ENCODE results near the gene IKBKG.
"Not testable (repeated sequence)": the region's sequence is repeated elsewhere in the genome, so short reads cannot be mapped to it uniquely, and the experiment has no call there.

IKBKG gene, protein sequence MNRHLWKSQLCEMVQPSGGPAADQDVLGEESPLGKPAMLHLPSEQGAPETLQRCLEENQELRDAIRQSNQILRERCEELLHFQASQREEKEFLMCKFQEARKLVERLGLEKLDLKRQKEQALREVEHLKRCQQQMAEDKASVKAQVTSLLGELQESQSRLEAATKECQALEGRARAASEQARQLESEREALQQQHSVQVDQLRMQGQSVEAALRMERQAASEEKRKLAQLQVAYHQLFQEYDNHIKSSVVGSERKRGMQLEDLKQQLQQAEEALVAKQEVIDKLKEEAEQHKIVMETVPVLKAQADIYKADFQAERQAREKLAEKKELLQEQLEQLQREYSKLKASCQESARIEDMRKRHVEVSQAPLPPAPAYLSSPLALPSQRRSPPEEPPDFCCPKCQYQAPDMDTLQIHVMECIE

DNA sequence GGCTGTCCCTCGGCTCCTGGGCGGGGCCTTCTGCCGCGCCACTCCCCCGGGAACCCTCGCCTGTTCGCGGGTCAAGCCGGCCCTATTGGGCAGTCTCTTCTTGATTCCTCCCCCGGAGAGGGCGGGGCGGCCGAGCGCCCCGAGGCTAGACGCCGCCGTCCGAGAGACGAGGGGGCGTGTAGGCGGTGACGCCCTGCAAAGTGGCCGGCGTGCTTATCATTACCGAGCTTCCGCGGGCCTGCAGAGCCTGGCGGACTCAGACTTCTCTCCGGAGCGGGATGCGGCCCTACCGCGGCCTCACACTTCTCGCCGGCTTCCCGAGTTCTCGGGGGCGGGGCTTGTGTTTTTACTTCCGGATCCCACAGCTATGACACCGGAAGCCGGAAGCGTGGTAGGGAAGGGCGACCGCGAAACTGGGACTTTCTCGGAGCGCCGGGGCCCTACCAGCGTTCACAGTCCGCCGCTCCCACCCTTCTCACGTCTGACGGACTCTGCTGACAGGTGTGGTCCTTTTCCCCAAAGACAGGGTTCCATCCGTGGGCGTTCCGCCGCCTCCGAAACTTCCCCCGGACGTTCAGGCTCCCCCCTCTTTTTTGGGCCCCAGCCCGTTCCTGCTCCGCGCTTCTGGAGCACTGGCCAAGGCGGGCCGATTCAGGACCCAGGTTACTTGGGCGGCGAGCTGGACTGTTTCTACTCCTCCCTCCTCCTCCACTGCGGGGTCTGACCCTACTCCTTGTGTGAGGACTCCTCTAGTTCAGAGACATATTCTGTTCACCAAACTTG, at the start of gene IKBKG:
Gene IKBKG (plus strand): TSS at position 376 of the 783 bp plus-strand sequence. CDS start 4,383 bp downstream, outside the sequence.
- peak; percentile 86 for DNase-seq

DNA sequence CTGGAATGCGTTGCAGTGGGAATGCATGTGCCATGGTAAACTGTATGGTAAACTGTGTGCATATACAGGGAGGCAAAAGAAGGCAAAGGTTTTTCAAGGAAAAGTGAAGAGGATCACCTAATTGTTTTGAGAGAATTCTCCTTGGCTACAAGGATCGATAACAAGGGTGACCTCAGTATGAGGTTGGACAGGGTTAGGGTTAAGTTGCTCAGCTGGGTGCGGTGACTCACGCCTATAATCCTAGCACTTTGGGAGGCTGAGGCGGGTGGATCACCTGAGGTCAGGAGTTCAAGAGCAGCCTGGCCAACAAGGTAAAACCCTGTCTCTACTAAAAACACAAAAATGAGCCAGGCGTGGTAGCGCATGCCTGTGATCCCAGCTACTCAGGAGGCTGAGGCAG, 46.0 kb upstream of the IKBKG start:
- DNase-seq = not testable (repeated sequence)

DNA sequence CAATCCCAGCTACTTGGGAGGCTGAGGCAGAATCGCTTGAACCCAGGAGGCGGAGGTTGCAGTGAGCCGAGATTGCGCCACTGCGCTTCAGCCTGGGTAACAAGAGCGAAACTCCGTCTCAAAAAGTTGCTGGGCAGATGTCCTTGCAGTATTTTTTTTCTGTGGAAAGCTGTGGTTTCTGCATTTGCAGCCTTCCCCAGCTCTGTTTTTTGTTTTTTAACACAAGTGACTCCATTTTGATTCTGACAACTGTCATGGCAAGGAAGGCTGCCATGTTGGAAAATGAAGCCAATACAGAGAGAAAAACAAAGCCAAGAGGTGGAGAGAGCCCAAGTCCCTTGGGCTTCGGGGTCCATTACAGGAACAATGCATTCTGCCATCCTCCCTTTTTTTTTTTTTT, 45.3 kb upstream of the IKBKG start:
- DNase-seq = no peak

DNA sequence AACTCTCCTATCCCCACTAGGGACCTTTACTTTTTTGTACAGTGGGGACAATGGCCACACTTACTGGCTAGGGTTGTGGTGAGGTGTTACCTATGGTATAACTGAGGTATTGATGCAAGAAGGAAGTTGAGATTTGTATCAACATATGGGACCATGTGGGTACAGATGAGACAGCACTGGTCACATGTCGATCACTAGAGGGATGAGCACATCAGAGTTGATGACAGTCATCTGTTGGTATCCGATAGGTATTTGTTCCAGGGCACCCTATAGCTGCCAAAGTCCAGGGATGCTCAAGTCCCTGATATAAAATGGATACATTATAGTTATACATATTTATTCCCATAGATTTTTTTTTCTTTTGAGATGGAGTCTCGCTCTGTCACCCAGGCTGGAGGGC, 44.4 kb upstream of the IKBKG start:
- no peak for DNase-seq

DNA sequence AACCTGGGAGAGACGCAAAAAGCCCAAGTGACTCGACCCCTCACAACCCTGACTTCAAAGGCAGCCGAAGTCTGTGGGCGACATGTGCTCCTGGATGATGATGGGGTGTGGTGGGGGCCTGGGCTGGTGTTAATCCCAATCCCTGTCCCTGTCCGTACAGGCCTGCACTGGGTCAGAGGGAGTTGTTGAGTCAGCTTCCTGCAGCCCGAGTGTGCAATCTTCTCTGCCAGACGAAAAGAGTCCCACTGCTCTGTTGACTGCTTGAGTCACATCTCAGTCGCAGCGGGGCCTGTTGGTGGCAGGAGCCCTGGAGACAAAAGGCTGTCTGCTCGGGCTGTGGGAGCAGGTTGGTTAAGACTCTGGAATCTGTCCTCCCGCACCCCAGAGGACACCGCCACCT, 41.7 kb upstream of the IKBKG start:
- no peak for DNase-seq

DNA sequence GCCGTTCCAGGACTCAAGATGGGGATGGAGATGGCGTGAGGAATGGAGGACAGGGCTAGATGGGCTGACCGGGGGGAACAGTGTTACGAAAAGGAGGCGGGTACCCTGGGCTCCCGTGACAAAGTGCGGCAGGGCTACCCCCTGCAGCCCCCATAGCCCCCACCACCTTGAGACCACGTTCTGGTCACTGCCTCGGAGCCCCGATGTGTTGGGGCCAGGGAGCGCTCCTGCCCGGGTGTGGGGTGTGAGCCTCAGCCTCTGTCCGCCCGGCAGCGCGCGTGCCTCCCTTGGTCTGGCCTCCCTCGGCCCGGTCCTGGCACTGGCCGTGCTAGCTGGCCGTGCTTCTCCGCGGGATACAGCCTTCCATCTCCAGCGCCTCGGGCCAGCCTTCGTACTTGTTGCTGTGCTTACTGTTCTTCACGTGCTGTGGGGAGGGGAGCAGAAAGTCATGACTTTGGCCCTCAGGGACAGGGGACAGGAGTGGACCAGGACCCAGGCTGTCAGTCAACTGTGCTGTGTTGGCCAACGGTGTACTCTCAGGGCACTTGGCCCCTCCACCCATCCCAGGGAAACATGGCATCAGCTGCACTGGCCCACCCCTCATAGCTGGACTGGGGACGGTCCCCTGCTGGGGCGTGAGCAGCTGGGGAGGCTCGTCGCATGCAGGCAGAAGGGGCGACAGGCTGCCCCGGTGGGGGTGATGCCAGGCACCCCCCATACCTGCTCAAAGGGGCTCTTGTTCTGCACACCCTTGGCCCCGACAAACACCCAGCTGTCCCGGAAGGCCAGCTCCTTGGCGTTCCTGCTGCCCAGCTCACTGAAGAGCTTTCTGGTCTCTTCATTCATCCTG, 40.7 kb upstream of the IKBKG start:
- DNase-seq = no peak

DNA sequence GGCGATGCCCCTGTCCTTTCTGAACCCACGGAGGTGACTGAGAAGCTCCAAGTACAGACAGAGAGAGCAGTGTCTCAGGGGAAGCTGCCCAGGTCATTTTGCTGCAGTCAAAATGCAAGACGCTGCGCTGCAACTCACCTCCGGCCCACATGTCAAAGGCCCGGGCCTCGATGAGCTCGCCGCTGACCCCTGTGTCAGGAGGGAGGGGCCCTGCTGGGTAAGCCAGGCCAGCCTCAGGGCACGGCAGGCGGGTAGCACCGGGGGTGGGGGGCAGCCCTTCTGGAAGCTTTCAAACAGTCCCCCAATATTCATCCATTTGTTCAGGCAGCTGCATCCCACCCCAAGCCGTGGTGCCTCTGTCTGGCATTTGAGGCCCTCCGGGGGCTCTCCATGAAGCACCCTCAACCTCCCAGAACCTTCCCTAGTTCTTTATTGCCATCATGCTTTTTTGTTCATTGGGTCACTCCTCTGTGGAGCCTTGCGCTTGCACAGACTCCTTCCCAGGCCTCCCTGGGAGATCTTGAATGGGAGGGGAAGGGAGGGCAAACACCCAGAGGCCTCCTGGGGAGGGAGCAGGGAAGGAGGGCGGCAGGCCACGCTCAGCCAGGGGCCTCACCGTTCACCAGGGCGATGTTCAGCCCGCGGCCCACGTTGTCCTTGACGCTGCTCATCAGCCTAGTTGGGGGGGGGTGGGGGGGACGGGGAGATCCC, 39.6 kb upstream of the IKBKG start:
- DNase-seq = no peak

DNA sequence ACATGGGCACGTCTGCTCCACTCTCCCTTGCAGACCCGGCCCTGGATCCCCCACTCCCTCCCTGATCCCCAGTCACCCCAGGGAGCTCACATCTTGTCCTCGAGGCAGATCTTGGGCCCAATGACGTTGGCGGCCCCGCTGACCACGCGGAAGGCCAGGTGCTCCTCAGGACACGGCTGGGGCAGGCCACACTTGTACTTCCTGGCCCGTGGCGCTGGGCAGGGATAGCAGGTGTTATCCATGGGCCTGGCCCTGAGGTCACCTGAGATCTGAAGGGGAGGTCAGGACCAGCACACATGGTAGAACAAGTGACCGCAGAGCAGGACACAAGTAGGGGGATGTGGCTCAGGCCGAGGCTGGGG, 39.1 kb upstream of the IKBKG start:
- DNase-seq = no peak

DNA sequence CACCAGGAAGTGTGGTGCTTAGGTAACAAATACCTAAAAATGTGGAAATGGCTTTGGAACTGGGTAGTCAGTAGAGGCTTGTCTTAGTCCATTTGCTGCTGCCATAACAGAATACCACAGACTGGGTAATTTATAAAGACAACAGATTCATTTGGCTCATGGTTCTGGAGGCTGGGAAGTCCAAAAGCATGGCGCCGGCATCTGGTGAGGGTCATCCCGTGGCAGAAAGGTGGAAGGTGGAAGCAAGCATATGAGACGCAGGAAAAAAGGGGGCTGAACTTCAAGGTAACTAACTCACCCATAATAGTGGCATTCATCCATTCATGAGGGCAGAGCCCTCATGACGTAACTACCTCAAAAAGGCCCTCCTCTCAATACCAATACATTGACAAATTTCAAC, 38.0 kb upstream of the IKBKG start:
- DNase-seq = no peak

DNA sequence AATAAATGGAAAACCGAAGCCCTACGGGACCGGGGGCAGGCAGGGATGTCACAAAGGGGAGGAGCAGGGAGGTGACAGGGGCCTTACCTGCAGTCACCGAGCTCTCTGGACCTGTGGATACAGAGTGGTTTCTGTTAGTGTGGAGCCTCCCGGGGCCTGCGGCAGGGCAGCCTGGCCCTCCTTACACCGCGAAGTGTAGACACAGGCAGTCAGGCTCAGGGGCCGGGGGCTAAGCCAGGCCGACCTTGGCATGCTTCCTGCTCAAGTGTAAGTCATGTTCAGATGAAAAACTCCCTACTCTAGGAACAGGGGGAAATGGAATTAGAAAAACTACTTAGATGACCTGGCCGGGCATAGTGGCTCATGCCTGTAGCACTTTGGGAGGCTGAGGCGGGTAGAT, 35.7 kb upstream of the IKBKG start:
- DNase-seq = no peak

DNA sequence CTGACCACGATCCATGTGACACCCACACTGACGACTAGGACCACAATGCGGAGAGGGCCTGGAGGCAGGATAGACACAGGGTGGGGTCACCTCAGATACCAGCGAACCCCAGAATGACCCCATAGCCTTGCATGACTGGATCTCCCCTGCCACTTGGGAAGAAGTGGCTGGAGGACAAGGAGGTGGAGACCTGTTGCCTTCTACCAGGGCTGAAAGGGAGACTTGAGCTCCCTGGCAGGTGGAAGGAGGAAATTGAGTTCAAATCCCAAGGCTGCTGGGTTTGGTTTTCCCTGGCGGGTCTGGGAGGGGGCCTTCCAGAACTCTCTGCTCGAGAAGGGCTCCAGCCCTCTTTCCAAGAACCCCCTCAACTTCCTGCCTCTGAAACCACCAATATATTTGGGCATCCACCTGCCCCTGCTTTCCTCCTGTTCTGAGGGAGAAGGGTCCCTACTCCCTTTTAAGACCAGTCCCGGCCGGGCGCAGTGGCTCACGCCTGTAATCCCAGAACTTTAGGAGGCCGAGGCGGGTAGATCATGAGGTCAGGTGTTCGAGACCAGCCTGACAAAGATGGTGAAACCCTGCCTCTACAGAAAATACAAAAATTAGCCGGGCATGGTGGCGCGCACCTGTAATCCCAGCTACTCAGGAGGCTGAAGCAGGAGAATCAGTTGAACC, 34.4 kb upstream of the IKBKG start:
- no peak for DNase-seq

DNA sequence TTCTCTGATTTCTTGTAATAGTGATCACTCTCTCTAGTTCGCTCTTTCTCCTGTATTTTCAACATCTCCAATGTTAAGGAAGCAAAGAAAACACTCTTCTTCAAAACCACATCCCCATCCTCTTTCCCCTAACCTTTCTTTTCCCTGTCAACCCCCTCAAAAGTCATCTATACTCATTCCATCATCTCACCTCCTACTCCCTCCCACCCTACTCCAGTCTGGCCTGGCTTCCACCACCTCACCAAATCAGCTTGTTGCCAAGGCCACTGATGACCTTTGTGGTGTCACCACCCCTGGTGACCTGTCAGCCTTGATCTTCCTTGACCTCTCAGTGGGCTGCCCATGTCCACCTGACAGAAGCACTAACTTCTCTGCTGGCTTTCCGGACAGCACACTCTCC, 33.7 kb upstream of the IKBKG start:
- DNase-seq = no peak

DNA sequence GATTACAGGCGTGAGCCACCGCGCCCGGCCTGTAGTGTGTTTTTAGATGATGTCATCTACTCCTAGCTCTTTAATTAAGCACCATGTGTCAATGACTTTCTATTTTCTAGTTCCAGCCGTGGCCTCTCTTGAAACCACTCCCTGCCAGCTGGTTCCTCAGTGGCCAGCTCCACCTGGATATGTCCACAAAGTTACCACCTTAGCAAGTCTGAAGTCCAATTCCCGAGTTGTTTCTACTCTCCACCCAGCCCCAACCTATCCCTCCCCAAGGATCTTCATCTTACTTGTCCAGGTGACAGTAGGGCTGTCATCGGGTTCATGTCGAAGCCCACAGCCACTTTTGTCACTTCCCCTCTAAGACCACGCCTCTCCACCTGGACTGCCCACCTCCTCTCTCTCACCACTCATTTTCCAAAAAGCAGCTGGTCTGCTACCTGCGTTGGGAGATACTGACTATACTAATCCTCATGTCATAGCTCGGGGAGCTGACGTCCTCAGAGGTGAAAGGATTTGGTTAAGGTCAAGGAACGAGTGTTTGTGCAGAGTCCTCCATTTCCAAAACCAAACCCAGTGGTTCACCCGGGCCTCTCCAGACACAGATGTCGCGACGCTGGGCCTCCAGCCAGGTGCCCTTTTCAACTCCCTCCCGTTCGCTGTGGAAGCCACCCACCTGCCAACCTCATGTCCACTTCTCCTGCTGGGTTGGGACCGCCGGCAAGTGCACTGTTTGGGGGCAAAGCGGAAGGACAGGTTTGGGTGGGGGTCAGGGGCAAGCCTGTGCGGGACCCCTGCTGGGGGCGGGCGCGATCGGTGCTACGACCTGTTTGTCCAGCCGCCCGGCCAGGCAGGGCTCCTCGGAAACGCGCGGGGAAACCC, 32.1 kb upstream of the IKBKG start:
- DNase-seq = no peak

DNA sequence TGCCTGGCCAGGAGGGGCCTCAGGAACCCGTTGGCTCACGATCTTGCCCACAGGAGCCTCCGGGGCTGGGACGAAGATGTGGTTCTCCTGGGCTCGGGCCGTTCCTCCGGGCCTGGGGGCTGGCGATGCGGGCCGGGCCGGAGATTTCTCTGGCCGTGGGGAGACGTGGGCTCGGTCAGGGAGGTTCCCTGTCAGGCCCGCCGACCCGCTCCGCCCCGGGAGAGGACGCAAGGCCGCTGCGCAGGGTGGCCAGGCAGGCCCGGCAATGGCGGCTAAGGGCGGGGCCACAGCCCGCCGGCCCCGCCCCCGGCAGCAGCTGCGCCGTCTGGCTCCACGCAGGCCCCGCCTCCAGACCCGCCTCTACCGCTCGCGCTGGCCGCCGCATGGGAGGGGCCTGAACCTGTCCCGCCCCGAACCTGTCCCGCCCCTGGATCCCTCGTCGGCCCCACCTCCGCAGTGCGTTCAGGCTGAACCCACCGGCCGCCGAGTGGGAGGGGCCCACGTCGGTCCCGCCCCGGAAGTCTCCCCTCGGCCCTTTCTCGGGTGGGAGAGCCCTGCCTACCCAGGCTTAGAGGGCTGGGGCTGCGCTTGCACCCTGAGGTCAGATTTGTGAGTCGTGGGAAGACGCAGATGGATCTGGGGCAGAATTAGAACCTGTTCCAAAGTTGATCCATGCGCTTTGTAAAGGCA, 31.3 kb upstream of the IKBKG start, which contains the start of gene FAM3A:
Gene FAM3A (minus strand): TSS at position 267 of the 690 bp plus-strand sequence. CDS start 460 bp downstream, outside the sequence.
- peak; percentile 78 for DNase-seq

DNA sequence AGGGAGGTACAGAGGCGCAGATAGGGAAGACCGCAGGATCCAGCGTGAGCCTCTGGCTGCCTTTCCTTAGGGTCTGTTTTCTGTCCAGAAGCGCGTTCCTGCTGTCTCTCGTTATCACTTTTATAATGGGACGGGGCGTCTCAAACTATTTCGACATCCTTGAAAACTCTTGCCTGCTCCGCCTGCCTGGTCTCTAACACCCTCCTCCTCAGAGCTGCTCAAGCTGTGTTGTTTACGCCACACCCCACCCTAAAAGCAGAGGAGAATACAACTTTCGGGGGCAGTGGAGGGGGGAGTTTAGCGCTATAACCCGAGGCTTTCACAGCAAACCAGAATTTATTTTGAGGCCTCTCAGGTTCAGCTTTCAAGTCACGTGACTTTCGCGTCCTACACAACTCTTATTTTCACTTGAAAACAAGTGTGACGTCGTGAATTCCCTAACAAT, 30.7 kb upstream of the IKBKG start:
- DNase-seq = no peak

DNA sequence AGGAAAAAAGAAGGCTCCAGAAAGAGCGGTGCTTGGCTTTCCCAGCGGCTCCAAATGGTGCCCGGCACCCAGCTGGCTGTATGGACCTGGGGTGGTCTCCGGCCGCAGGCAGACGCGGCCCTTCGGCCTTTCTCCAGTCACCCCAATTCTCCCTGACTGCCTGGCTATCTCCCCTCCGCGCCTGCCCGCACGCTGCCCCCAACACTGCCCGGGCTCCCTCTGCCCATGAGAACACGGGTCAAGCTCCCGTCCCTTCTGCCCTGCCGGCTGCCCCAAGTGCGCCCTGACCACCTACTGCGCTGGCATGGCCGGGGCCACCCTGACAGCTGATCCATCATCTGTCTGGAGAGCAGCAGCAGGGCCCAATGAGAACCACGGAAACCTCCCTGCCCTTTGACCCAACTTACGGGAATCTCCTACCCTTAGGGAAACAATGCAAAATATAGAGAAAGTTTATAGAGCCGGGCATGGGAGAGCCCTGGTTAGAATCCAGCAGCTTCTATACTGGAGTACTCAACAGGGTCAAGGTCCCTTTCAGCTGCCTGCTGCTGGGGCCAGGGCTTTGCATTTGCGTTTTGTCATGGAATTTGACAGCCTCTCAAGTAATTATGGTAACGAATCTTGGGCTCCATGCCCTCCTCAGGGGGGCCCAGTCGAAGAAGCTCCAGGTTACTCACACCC, 30.2 kb upstream of the IKBKG start:
- no peak for DNase-seq

DNA sequence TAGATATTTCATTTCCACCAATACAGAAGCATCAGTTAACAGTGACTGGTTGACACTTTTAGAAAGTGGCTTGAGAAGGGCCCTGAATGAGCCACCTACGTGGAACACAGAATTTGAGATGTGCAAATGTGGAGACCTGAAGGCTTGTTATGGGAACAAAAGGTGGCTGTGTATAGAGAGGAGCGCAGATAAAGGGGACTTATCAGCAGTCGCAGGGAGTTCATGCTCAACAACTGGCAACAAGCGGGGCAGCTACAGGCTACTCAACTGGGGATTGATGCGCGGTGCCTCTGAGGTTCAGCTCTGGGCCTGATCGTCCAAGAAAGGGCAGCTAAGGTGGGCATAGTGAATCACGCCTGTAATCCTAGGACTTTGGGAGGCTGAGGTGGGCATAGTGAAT, 28.0 kb upstream of the IKBKG start:
- DNase-seq = no peak

DNA sequence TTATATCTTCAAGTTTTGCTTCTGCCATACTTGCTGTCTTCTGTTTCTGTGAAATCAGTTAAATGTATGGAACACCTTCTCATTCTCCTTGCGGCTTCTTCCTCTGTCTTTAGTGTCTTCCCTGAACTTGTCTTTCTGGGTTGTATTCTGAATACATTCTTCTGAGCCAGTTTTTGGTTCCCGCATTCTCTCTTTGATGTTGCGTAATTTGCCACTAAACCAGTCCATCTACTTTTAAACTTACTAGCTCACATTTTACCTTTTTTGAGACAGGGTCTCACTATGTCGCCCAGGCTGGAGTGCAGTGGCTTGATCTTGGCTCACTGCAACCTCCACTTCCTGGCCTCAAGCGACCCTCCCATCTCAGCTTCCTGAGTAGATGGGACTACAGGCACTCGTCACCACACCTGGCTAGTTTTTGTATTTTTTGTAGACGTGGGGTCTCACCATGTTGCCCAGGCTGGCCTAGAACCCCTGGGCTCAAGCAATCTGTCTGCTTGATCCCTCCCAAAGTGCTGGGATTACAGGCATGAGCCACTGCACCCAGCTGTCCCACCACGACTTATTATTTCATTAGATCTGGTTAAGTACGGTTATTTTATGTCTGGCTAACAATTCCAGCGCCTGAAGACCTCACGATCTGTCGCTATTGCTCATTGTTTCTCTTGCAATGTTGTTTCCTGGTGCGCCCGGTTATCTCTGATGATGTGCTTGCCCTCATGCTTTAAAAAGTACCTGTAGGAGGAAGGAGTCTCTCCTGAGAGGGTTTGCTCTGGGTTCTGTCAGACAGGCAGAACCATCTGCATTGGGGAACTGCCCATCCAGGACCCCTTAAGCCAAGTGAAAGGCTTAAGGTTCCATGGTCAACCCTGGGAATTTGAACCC, 21.6 kb upstream of the IKBKG start:
- DNase-seq = no peak
